ENCODE data around the gene TEN1. TPM values are rescaled to one million over a fixed set of nuclear protein-coding genes. Genes with fewer than 3 reads are reported as not detected.
A peak's percentile ranks its signal among the peaks of the same experiment; 100 is the strongest.

TEN1 gene
- total RNA-seq, 4 donors from 2014 or later: 24.6 to 40.6 (median 26.2) TPM

DNA sequence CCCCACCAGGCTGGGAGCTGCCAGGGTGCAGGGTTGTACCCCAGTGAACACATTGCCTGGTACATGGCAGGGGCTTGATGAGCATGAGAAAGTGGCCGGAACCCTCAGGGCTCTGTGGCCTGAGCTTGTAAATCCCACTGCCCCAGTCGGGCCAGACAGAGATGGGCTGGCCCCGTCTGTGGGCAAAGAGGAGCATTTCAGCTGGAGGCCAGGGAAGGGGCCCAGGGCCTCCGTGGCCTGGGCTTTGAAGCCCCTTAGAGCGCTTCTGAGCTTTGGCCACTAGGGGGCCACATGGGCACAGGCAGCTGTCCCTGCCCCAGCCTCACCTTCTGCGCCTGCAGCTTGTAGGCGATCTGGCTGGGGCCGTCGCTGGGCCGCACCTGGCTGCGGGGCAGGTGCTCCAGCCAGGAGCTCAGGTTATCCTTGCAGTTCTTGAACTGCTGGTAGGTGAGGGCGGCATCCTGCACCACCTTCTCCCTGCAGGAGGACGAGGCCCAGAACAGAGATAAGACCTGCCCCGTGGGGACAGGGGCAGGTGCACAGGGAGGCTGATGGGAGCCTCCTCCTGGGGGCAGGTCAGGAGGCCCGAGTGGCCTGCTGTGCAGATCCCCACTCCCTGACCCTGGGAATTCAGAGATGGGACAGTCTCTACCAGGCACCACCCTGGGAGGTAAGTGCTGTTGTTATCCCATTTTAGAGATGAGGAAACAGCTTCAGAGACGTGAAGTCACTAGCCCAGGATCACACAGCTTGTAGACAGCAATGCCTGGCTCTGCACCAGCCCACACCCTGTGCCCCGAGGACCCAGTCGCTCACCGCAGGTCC, 35.3 kb downstream of the TEN1 start:
- DNase-seq: no peak
- H3K27ac ChIP-seq: peak overlapping the region in 3 of 4 donors; percentile 10 to 42 (median 34)
- peaks cover 0 to 9% (median 0%) of the 10 kb centered on the region in 4 donors for H3K27me3 ChIP-seq
- WGBS, 2 donors: no CpG with 5 or more reads among the region's 19 CpGs
- no peaks in the 10 kb centered on the region for H3K9me3 ChIP-seq
- peaks cover 5 to 100% (median 27%) of the 10 kb centered on the region in 3 donors for H3K36me3 ChIP-seq
- H3K4me1 ChIP-seq: peaks cover 0 to 25% (median 11%) of the 10 kb centered on the region in 3 donors
- no peak for TF ChIP-seq POLR2A (IDR thresholded peaks at IDR 0.05)
- TF ChIP-seq, protein P1, sequence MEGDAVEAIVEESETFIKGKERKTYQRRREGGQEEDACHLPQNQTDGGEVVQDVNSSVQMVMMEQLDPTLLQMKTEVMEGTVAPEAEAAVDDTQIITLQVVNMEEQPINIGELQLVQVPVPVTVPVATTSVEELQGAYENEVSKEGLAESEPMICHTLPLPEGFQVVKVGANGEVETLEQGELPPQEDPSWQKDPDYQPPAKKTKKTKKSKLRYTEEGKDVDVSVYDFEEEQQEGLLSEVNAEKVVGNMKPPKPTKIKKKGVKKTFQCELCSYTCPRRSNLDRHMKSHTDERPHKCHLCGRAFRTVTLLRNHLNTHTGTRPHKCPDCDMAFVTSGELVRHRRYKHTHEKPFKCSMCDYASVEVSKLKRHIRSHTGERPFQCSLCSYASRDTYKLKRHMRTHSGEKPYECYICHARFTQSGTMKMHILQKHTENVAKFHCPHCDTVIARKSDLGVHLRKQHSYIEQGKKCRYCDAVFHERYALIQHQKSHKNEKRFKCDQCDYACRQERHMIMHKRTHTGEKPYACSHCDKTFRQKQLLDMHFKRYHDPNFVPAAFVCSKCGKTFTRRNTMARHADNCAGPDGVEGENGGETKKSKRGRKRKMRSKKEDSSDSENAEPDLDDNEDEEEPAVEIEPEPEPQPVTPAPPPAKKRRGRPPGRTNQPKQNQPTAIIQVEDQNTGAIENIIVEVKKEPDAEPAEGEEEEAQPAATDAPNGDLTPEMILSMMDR (IDR thresholded peaks at IDR 0.05): peak; percentile 87 to 98 (median 92)
- intact Hi-C loops (cut with DNase I): loop anchor here (5.0 to 10.0 kb wide), 2 partner anchors 38 to 270 kb away; no protein-coding TSS in a partner anchor
- H3K4me3 ChIP-seq: no peak overlapping the region

DNA sequence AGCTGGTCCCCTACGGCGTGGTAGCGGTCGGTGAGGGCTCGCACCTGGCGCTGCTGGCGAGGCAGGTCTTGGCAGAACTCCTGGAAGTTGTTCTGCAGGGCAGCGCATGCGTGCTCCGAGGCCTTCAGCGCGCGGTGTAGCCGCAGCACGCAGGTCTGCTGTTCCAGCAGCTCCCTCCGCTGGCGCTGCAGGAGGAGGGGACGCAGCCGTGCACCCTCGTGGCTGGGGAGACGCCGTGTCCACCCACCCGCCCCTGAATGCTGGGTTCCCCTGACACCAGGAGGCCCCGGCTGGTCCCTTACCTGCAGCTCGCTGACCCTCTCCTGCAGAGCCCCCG, 35.9 kb downstream of the TEN1 start:
- H3K4me1 ChIP-seq: peaks cover 0 to 25% (median 11%) of the 10 kb centered on the region in 3 donors
- intact Hi-C loops (cut with DNase I): loop anchor here (5.0 to 10.0 kb wide), 2 partner anchors 37 to 270 kb away; no protein-coding TSS in a partner anchor
- peaks cover 5 to 100% (median 24%) of the 10 kb centered on the region in 3 donors for H3K36me3 ChIP-seq
- TF ChIP-seq POLR2A (IDR thresholded peaks at IDR 0.05): no peak
- TF ChIP-seq, protein P1 (IDR thresholded peaks at IDR 0.05): no peak
- 50 to 60% methylated on average over 2 to 3 of the region's 26 CpGs for WGBS, 2 donors
- H3K27me3 ChIP-seq: peaks cover 0 to 9% (median 0%) of the 10 kb centered on the region in 4 donors
- H3K27ac ChIP-seq: peak overlapping the region in 2 of 4 donors; percentile 5 to 39
- DNase-seq: no peak
- H3K9me3 ChIP-seq: no peaks in the 10 kb centered on the region
- H3K4me3 ChIP-seq: no peak overlapping the region

DNA sequence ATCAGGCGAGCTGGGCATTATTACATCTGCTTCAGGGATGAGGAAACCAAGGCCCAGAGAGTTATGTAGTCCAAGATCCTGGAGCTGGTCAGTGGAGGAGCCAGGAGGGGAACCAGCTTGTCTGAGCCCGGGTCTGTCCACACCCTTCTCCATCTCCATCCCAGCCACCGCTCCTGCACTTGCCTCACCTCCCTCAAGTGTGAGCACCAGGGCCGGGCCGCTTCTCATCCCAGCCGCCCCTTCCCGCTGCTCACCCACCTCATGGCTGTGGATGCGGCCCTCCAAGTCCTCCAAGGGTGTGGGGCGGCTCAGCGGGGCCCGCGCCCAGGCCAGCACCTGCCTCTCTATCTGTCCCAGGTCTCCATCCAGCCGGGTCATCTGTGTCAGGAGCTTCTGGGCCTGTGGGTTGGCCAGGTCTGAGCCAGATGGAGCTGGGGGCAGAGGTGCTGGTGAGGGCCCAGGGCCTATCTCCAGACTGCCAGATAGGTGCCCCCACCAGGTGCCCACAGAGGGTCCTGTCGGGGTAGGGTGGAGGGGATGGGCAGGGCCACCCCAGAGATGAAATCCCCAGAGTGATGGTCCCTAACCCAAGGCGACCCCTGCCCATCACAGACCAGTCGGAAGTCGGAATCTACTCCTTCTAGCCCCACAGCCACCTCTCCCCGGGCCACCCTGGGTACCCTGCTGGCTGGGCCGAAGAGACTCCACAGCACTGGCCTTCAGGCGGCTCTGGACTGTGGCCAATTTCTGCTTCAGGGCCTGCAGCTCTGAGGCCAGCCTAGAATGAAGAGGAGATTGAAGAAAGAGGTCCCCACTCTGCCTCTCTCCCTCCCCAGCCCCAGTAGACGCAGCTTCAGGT, 38.7 kb downstream of the TEN1 start:
- peaks cover 0 to 25% (median 11%) of the 10 kb centered on the region in 3 donors for H3K4me1 ChIP-seq
- DNase-seq: no peak
- intact Hi-C loops (cut with DNase I): loop anchor here (10.0 kb wide), 1 partner anchor 267 kb away; no protein-coding TSS in a partner anchor
- TF ChIP-seq POLR2A (IDR thresholded peaks at IDR 0.05): no peak
- TF ChIP-seq, protein P1 (IDR thresholded peaks at IDR 0.05): no peak
- no peaks in the 10 kb centered on the region for H3K9me3 ChIP-seq
- 97% methylated on average over 7 of the region's 21 CpGs; no CpG with 5 or more reads in 1 of the 2 donors for WGBS, 2 donors
- peaks cover 5 to 100% (median 5%) of the 10 kb centered on the region in 3 donors for H3K36me3 ChIP-seq
- H3K27ac ChIP-seq: no peak overlapping the region
- peaks cover 0 to 20% (median 0%) of the 10 kb centered on the region in 4 donors for H3K27me3 ChIP-seq
- H3K4me3 ChIP-seq: no peak overlapping the region

DNA sequence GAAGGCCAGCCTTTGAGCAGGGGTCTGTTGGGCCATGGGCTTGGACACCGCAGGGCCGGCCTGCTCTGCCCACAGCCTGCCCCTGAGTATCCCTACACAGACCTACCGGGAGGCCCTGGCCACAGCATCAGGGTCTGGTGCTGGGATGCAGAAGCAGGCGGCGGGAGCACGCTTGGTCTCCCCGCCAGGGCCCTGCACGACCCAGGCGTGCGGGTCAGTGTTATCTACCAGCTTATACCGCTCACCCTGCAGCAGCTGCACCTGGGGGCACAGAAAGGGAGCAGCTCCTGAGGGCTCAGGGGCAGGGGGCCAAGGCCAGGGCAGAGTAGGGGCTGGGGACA, 39.3 kb downstream of the TEN1 start:
- no peak overlapping the region for H3K4me3 ChIP-seq
- peaks cover 0 to 20% (median 0%) of the 10 kb centered on the region in 4 donors for H3K27me3 ChIP-seq
- H3K9me3 ChIP-seq: no peaks in the 10 kb centered on the region
- peaks cover 5 to 100% (median 5%) of the 10 kb centered on the region in 3 donors for H3K36me3 ChIP-seq
- peaks cover 0 to 26% (median 11%) of the 10 kb centered on the region in 3 donors for H3K4me1 ChIP-seq
- DNase-seq: no peak
- no peak overlapping the region for H3K27ac ChIP-seq
- intact Hi-C loops (cut with DNase I): loop anchor here (10.0 kb wide), 1 partner anchor 266 kb away; no protein-coding TSS in a partner anchor
- 100% methylated on average over 1 of the region's 11 CpGs; no CpG with 5 or more reads in 1 of the 2 donors for WGBS, 2 donors
- TF ChIP-seq, protein P1 (IDR thresholded peaks at IDR 0.05): no peak
- no peak for TF ChIP-seq POLR2A (IDR thresholded peaks at IDR 0.05)

Data from esophagus squamous epithelium (tissue), 5 donors.